Glutamatergic neuron (in vitro differentiated cells): ENCODE results near the gene NTRK2. TPM values are rescaled to one million over a fixed set of nuclear protein-coding genes. Genes with fewer than 3 reads are reported as not detected.

Source experiments
- DNase-seq: peaks from one replicate; pipeline ENCODE4 v3.0.0; 2022
- H3K27ac Mint-ChIP-seq: one replicate; pipeline ENCODE4 v1.8.0; 2020; ENCODE audit warnings: mild to moderate bottlenecking, mixed read lengths, inconsistent platforms; ENCODE audit not compliant: unreplicated experiment
- H3K27me3 Mint-ChIP-seq: one replicate; pipeline ENCODE4 v1.8.0; 2020; ENCODE audit warnings: mild to moderate bottlenecking, moderate library complexity, mixed read lengths, inconsistent platforms; ENCODE audit not compliant: unreplicated experiment
- H3K36me3 Mint-ChIP-seq: one replicate; pipeline ENCODE4 v1.8.0; 2020; ENCODE audit warnings: mild to moderate bottlenecking, mixed read lengths, inconsistent platforms; ENCODE audit not compliant: unreplicated experiment
- H3K4me1 Mint-ChIP-seq: one replicate; pipeline ENCODE4 v1.8.0; 2020; ENCODE audit warnings: mild to moderate bottlenecking, low read depth, mixed read lengths, inconsistent platforms; ENCODE audit not compliant: unreplicated experiment
- H3K4me3 Mint-ChIP-seq: one replicate; pipeline ENCODE4 v1.8.0; 2020; ENCODE audit warnings: mild to moderate bottlenecking, mixed read lengths, inconsistent platforms; ENCODE audit not compliant: unreplicated experiment
- H3K9me3 Mint-ChIP-seq: one replicate; pipeline ENCODE4 v1.8.0; 2020; ENCODE audit warnings: mild to moderate bottlenecking, moderate library complexity, mixed read lengths, inconsistent platforms; ENCODE audit not compliant: unreplicated experiment
- total RNA-seq: library from RNA; stranded (reverse); fragmentation: NEBNext Ultra II Directional; extraction: Animal tissue kit (Norgen Biotek cat#: 25700); gene quantifications from one replicate; pipeline ENCODE4 v1.2.1, GENCODE V29; 2021; ENCODE audit not compliant: unreplicated experiment
- TF ChIP-seq, protein P1 (sequence below): fragments of 200-600 bp; sonication (generic); IDR thresholded peaks from one replicate; pipeline ENCODE4 v1.5.0; 2021; ENCODE audit not compliant: partially characterized antibody, unreplicated experiment

NTRK2 gene
- total RNA-seq, 1 donor from 2014 or later = 2.1 TPM

- peak; percentile 36 for DNase-seq
- peaks cover 1% of the 10 kb centered on the region for H3K9me3 Mint-ChIP-seq
- no peaks in the 10 kb centered on the region for H3K36me3 Mint-ChIP-seq
- peaks cover 4% of the 10 kb centered on the region for H3K4me1 Mint-ChIP-seq
- H3K27me3 Mint-ChIP-seq = peaks cover 2% of the 10 kb centered on the region
- peak overlapping the region; percentile 75 for H3K27ac Mint-ChIP-seq
- TF ChIP-seq, protein P1, sequence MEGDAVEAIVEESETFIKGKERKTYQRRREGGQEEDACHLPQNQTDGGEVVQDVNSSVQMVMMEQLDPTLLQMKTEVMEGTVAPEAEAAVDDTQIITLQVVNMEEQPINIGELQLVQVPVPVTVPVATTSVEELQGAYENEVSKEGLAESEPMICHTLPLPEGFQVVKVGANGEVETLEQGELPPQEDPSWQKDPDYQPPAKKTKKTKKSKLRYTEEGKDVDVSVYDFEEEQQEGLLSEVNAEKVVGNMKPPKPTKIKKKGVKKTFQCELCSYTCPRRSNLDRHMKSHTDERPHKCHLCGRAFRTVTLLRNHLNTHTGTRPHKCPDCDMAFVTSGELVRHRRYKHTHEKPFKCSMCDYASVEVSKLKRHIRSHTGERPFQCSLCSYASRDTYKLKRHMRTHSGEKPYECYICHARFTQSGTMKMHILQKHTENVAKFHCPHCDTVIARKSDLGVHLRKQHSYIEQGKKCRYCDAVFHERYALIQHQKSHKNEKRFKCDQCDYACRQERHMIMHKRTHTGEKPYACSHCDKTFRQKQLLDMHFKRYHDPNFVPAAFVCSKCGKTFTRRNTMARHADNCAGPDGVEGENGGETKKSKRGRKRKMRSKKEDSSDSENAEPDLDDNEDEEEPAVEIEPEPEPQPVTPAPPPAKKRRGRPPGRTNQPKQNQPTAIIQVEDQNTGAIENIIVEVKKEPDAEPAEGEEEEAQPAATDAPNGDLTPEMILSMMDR = no peak
- no peak overlapping the region for H3K4me3 Mint-ChIP-seq
Measured at GRCh38 chr9:84937180-84937579, 267.7 kb downstream of the NTRK2 start.

- H3K9me3 Mint-ChIP-seq = peaks cover 1% of the 10 kb centered on the region
- H3K27ac Mint-ChIP-seq = peak overlapping the region; percentile 75
- no peaks in the 10 kb centered on the region for H3K36me3 Mint-ChIP-seq
- TF ChIP-seq, protein P1 = no peak
- no peak for DNase-seq
- peaks cover 4% of the 10 kb centered on the region for H3K4me1 Mint-ChIP-seq
- no peak overlapping the region for H3K4me3 Mint-ChIP-seq
- H3K27me3 Mint-ChIP-seq = peaks cover 2% of the 10 kb centered on the region
Measured at GRCh38 chr9:84937581-84937980, 268.1 kb downstream of the NTRK2 start.

- H3K27me3 Mint-ChIP-seq = no peaks in the 10 kb centered on the region
- TF ChIP-seq, protein P1 = no peak
Measured at GRCh38 chr9:84939774-84940173, 270.2 kb downstream of the NTRK2 start.

DNA sequence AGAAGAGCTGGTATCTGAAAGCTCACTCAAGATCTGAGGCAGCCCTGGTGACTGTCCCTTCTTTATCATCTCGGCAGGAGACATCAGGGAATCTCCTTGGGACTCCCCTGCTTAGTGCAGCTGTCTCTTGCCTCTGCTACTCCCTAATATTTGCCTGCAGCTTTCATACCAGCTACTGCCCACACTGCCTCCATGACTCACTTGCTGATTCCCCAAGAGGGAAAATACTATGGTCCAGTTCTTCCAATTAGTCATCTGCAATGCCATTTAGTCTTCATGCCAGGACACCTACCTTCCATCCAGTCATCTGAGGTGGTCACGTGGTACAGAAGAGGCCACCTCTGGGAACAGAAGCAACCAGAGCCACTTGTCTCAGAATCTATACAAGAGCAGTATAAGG, 270.8 kb downstream of the NTRK2 start:
- peaks cover 2% of the 10 kb centered on the region for H3K27me3 Mint-ChIP-seq

More at GRCh38 chr9:84939774-84940173, 270.2 kb downstream of the NTRK2 start:
- no peak overlapping the region for H3K4me3 Mint-ChIP-seq
- DNase-seq = no peak
- H3K27ac Mint-ChIP-seq = no peak overlapping the region
- peaks cover 1% of the 10 kb centered on the region for H3K9me3 Mint-ChIP-seq
- H3K36me3 Mint-ChIP-seq = no peaks in the 10 kb centered on the region
- peaks cover 4% of the 10 kb centered on the region for H3K4me1 Mint-ChIP-seq

GRCh38 chr9:84941792-84942191, 272.3 kb downstream of the NTRK2 start:
- H3K27me3 Mint-ChIP-seq = peaks cover 2% of the 10 kb centered on the region
- no peaks in the 10 kb centered on the region for H3K36me3 Mint-ChIP-seq

More for the DNA sequence above, 270.8 kb downstream of the NTRK2 start:
- Mint-ChIP-seq H3K9me3 (peaks cover 1% of the 10 kb centered on the region), H3K36me3 (no peaks in the 10 kb centered on the region), H3K4me1 (peaks cover 4% of the 10 kb centered on the region), H3K4me3 (no peak overlapping the region), H3K27ac (no peak overlapping the region)
- DNase-seq = no peak
- TF ChIP-seq, protein P1 = no peak

More at GRCh38 chr9:84941792-84942191, 272.3 kb downstream of the NTRK2 start:
- Mint-ChIP-seq H3K4me1 (peaks cover 7% of the 10 kb centered on the region), H3K9me3 (peaks cover 1% of the 10 kb centered on the region), H3K4me3 (no peak overlapping the region), H3K27ac (no peak overlapping the region)
- DNase-seq = no peak
- TF ChIP-seq, protein P1 = no peak
